GM19099 (cell line): ENCODE data around the gene ZNF638.

Source experiments
- POLR2A ChIP-seq: IDR thresholded peaks from 3 replicates; pipeline ENCODE4 v1.6.1; 2011; ENCODE audit warnings: low read depth; ENCODE audit not compliant: insufficient read length; ENCODE audit errors: extremely low read depth

Gene ZNF638

GRCh38 chr2:71457123-71457915 lies 125.7 kb downstream of the ZNF638 start:
- no peak for TF ChIP-seq POLR2A

- TF ChIP-seq POLR2A, result no peak
These were observed 126.3 kb downstream of the ZNF638 start for GRCh38 chr2:71457923-71458322.

GRCh38 chr2:71458413-71459083 lies 127.0 kb downstream of the ZNF638 start:
- TF ChIP-seq POLR2A, result no peak

GRCh38 chr2:71459084-71459431 lies 127.5 kb downstream of the ZNF638 start:
- TF ChIP-seq POLR2A, result no peak

- TF ChIP-seq POLR2A, result no peak
These were observed 128.5 kb downstream of the ZNF638 start for GRCh38 chr2:71460056-71460455.

GRCh38 chr2:71460595-71461303 lies 129.2 kb downstream of the ZNF638 start:
- no peak for TF ChIP-seq POLR2A

GRCh38 chr2:71461304-71461671 lies 129.7 kb downstream of the ZNF638 start:
- no peak for TF ChIP-seq POLR2A

- no peak for TF ChIP-seq POLR2A
These were observed 130.5 kb downstream of the ZNF638 start for GRCh38 chr2:71462056-71462605.

- TF ChIP-seq POLR2A, result no peak
These were observed 131.2 kb downstream of the ZNF638 start for GRCh38 chr2:71462641-71463341.

GRCh38 chr2:71463342-71463654 lies 131.7 kb downstream of the ZNF638 start:
- TF ChIP-seq POLR2A, result no peak

- no peak for TF ChIP-seq POLR2A
These were observed 132.8 kb downstream of the ZNF638 start for GRCh38 chr2:71464389-71464788.

- TF ChIP-seq POLR2A, result no peak
These were observed 133.8 kb downstream of the ZNF638 start for GRCh38 chr2:71465356-71465755.

GRCh38 chr2:71465961-71466300 lies 134.3 kb downstream of the ZNF638 start:
- no peak for TF ChIP-seq POLR2A

- no peak for TF ChIP-seq POLR2A
These were observed 135.0 kb downstream of the ZNF638 start for GRCh38 chr2:71466301-71467179.
